Panc1 (cell line): Measurements from ENCODE around the gene CD28.

ENCODE experiments used
- CTCF ChIP-seq: fragments of 450-650 bp; IDR thresholded peaks from 2 replicates; pipeline ENCODE4 v1.5.1; 2017; ENCODE audit warnings: mild to moderate bottlenecking
- REST ChIP-seq, 2 experiments: IDR thresholded peaks; 2 replicates each; pipeline ENCODE4 v1.6.1; 2011 to 2012; ENCODE audit warnings: low read depth in 2 of 2, control low read depth in 1 of 2, low read length in 1 of 2, mild to moderate bottlenecking in 1 of 2, moderate library complexity in 1 of 2; ENCODE audit not compliant: insufficient read depth in 1 of 2
- SIN3A ChIP-seq: IDR thresholded peaks from 2 replicates; pipeline ENCODE4 v1.6.1; 2012; ENCODE audit warnings: low read depth, mild to moderate bottlenecking, low read length, moderate library complexity, borderline replicate concordance; ENCODE audit not compliant: insufficient read depth
- TCF7L2 ChIP-seq: IDR thresholded peaks from 2 replicates; pipeline ENCODE4 v1.6.1; 2011; ENCODE audit warnings: mild to moderate bottlenecking, low read depth, low read length, inconsistent platforms

- TF ChIP-seq CTCF (no peak), TCF7L2 (no peak), SIN3A (no peak), REST (IDR thresholded peaks at IDR 0.05; ENCODE audit: insufficient read depth in 1 of 2, low read depth in 2 of 2, low read length in 1 of 2) (no peak)
Measured at GRCh38 chr2:203763241-203763937, 57.0 kb downstream of the CD28 start.
